Right lobe of liver (tissue), 6 donors: Measurements from ENCODE around the gene MAJIN. TPM values are rescaled to one million over a fixed set of nuclear protein-coding genes. Genes with fewer than 3 reads are reported as not detected.

Experiments used
- ATAC-seq, 4 donors: fragments of 200-7000 bp; cut with Tn5 transposase; one replicate each; pipeline ENCODE4 v1.9.1; 2020; ENCODE audit warnings: mild to moderate bottlenecking in 4 of 4, moderate library complexity in 4 of 4
- DNase-seq, 3 donors: peaks; one replicate each; pipeline ENCODE4 v3.0.0-alpha.2; 2020
- H3K27ac ChIP-seq, 3 donors: fragments of 200-600 bp; one replicate each; pipeline ENCODE4 v1.8.0; 2022
- H3K27me3 ChIP-seq, 2 donors: fragments of 200-600 bp; one replicate each; pipeline ENCODE4 v1.8.0; 2022
- H3K36me3 ChIP-seq, 4 donors: fragments of 200-600 bp; sonication (generic) in 1 of 4; one replicate each; pipeline versions ENCODE4 v1.5.1 to v1.8.0; 2017 to 2022; ENCODE audit warnings: control low read depth in 1 of 4
- H3K4me1 ChIP-seq, 4 donors: fragments of 200-600 bp; sonication (generic) in 1 of 4; one replicate each; pipeline versions ENCODE4 v1.5.1 to v1.8.0; 2017 to 2022; ENCODE audit warnings: control low read depth in 1 of 4
- H3K4me3 ChIP-seq, 3 donors: fragments of 200-600 bp; one replicate each; pipeline ENCODE4 v1.8.0; 2022
- H3K9me3 ChIP-seq, 4 donors: fragments of 200-600 bp; sonication (generic) in 1 of 4; one replicate each; pipeline versions ENCODE4 v1.5.1 to v1.8.0; 2017 to 2022; ENCODE audit warnings: control low read depth in 1 of 4
- POLR2A ChIP-seq: fragments of 450-650 bp; IDR thresholded peaks from one replicate; pipeline ENCODE4 v1.6.1; 2017; ENCODE audit warnings: antibody characterized with exemption, mild to moderate bottlenecking
- WGBS: methylation state at CpG from one replicate; pipeline ENCODE4 v1.1.6; 2018; ENCODE audit warnings: low coverage, low lambda C conversion rate; ENCODE audit not compliant: insufficient coverage; ENCODE audit errors: missing lambda C conversion rate; 5-methylcytosine and 5-hydroxymethylcytosine counted together
- intact Hi-C, 2 donors: fragments of 100-400 bp; cut with DNase I; formaldehyde crosslinking; loops; one replicate each; pipeline versions ENCODE4 v1.11.2 to v1.14.1; 2022
- total RNA-seq, 6 experiments: library from RNA; depleted of rRNA in 2 of 6; stranded (reverse); fragments of >200 nt in 2 of 6; fragmentation: NEBNext Ultra II Directional in 3 of 6; extraction: Animal tissue kit (Norgen Biotek cat#: 25700) in 3 of 6; gene quantifications; one replicate each; pipeline versions ENCODE4 v1.1.0 to v1.2.4, GENCODE V29; 2016 to 2023
- TF ChIP-seq, protein P1 (sequence below), 4 donors: fragments of 200-600 bp in 3 of 4; fragments of 450-650 bp in 1 of 4; IDR thresholded peaks; one replicate each; pipeline versions ENCODE4 v1.5.1 to v1.8.0; 2016 to 2022; ENCODE audit warnings: antibody characterized with exemption in 4 of 4, mild to moderate bottlenecking in 2 of 4
- donor health status: DM: no; HTN: yes; CAD: no.
- donor health status: DM: no; HTN: no; CAD: no.
- donor health status: DM: no; HTN: no; CAD: no.
- donor health status: DM: no; HTN: yes; CAD: no.
- donor health status: DM: no; HTN: yes; CAD: no.

MAJIN gene
- total RNA-seq, 6 experiments from 2014 or later = 0.33 to 0.86 TPM; not detected in 4

DNA sequence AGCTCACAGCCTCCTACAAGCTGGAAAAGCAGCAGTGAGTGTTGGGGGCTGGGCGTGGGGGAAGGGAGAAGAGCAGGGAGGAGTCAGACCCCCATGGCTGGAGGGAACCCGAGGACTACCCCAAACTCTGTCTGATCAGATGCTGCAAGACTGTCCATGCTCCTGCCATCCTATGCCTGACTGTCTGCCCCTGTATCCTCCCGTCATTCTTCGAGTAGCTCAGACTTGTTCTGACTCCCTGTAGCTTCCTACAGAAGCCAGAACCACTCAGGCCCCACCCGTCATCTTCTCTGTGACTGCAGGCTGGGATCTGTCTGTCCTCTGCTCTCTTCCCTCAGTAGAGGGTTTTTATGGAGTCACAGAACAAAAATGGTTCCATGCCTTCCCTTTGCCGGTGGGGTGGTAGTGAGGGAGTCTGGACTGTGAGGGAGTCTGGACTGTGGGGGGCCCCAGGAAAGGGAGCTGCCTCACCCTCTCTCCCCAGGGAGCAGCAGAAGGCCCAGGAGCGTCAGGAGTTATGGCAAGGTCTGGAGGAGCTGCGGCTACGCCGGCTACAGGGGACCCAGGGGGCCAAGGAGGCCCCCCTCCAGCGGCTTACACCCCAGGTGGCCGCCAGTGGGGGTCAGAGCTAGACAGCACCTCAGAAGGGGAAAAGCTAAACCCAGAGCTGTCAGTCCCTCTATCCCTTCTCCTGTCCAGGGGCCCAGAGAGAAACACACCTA lies 38.5 kb downstream of the MAJIN start:
- WGBS = 83% methylated on average over 4 of the region's 12 CpGs
- H3K4me1 ChIP-seq = no peaks in the 10 kb centered on the region
- H3K27ac ChIP-seq = no peak overlapping the region
- H3K36me3 ChIP-seq = peaks cover 0 to 38% (median 11%) of the 10 kb centered on the region in 4 donors
- no peaks in the 10 kb centered on the region for H3K27me3 ChIP-seq
- no peak for TF ChIP-seq POLR2A
- TF ChIP-seq, protein P1, sequence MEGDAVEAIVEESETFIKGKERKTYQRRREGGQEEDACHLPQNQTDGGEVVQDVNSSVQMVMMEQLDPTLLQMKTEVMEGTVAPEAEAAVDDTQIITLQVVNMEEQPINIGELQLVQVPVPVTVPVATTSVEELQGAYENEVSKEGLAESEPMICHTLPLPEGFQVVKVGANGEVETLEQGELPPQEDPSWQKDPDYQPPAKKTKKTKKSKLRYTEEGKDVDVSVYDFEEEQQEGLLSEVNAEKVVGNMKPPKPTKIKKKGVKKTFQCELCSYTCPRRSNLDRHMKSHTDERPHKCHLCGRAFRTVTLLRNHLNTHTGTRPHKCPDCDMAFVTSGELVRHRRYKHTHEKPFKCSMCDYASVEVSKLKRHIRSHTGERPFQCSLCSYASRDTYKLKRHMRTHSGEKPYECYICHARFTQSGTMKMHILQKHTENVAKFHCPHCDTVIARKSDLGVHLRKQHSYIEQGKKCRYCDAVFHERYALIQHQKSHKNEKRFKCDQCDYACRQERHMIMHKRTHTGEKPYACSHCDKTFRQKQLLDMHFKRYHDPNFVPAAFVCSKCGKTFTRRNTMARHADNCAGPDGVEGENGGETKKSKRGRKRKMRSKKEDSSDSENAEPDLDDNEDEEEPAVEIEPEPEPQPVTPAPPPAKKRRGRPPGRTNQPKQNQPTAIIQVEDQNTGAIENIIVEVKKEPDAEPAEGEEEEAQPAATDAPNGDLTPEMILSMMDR (IDR thresholded peaks at IDR 0.05) = no peak
- intact Hi-C loops = no loop called here
- ATAC-seq (peak in 1 of 4 donors; percentile 8), DNase-seq (no peak)
- no peak overlapping the region for H3K4me3 ChIP-seq
- H3K9me3 ChIP-seq = no peaks in the 10 kb centered on the region

DNA sequence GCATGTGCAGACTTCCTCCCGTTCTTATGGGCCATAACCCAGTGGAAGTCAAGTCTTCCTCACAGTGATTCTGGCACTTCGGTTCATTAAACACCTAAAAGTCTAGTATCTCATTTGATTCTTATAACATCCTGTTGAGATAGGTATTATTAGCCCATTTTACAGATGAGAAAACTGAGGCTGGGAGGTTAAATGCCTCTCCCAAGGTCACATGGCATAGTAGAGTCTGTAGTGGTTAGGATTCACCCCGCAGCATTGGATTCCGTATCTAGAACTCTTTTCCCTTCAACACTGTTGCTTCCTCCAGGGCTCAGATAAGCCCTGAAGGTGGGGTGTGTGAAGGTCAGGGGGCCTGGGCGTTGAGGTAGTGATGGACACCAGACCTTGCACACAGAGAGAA lies 39.6 kb downstream of the MAJIN start:
- no peak for TF ChIP-seq POLR2A
- TF ChIP-seq, protein P1 (IDR thresholded peaks at IDR 0.05) = no peak
- H3K36me3 ChIP-seq = peaks cover 0 to 38% (median 11%) of the 10 kb centered on the region in 4 donors

DNA sequence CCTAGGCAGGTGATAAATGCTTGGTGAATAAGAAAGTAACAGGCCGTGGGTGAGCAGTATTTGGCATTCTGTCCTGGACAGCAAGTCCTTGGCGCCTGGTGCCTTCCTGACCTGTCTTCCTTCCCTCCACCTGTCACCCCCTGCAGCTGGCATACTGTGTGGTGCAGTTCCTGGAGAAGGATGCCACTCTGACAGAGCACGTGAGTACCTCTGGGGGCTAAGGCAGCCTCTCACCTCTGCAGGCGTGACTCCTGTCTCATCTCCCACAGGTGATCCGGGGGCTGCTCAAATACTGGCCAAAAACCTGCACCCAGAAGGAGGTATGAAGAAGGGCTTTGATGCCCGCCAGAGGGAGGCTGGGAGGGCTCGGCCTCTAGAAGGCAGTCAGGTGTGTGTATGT lies 40.6 kb downstream of the MAJIN start:
- no peaks in the 10 kb centered on the region for H3K9me3 ChIP-seq
- no peak for DNase-seq

More for the DNA sequence above, 39.6 kb downstream of the MAJIN start:
- 96% methylated on average over 4 of the region's 5 CpGs for WGBS
- Histone ChIP-seq H3K9me3 (no peaks in the 10 kb centered on the region), H3K27ac (no peak overlapping the region), H3K4me1 (no peaks in the 10 kb centered on the region), H3K27me3 (no peaks in the 10 kb centered on the region), H3K4me3 (no peak overlapping the region)
- intact Hi-C loops = no loop called here
- ATAC-seq (no peak), DNase-seq (no peak)

DNA sequence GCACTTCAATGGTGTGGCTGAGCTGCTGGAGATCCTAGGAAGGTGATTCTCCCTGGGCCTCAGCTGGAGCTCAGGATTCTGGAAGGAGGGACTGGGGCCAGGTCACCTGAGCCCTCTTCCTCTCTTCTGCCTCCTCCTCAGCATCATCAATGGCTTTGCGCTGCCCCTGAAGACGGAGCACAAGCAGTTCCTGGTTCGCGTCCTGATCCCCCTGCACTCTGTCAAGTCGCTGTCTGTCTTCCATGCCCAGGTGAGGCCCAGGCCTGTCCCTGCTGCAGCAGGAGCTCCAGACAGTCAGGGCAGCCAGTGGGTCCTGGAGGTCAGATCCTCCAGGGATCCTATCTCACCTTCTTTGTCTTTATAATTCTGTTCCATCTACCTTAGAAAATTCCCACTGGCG lies 41.6 kb downstream of the MAJIN start:
- Histone ChIP-seq H3K4me3 (no peak overlapping the region), H3K27ac (no peak overlapping the region), H3K9me3 (no peaks in the 10 kb centered on the region), H3K36me3 (peaks cover 0 to 38% (median 11%) of the 10 kb centered on the region in 4 donors), H3K4me1 (peaks cover 0 to 3% (median 0%) of the 10 kb centered on the region in 4 donors), H3K27me3 (no peaks in the 10 kb centered on the region)
- DNase-seq = no peak
- intact Hi-C loops = no loop called here
- WGBS = 100% methylated on average over 1 of the region's 6 CpGs
- TF ChIP-seq, protein P1 (IDR thresholded peaks at IDR 0.05) = no peak
- TF ChIP-seq POLR2A = no peak
- ATAC-seq = no peak

More for the DNA sequence above, 40.6 kb downstream of the MAJIN start:
- H3K4me3 ChIP-seq = no peak overlapping the region
- no peak for ATAC-seq
- H3K27me3 ChIP-seq = no peaks in the 10 kb centered on the region
- H3K4me1 ChIP-seq = no peaks in the 10 kb centered on the region
- TF ChIP-seq, protein P1 (IDR thresholded peaks at IDR 0.05) = no peak
- no peak for TF ChIP-seq POLR2A
- intact Hi-C loops = no loop called here
- no peak overlapping the region for H3K27ac ChIP-seq
- 100% methylated on average over 1 of the region's 7 CpGs for WGBS
- peaks cover 0 to 38% (median 11%) of the 10 kb centered on the region in 4 donors for H3K36me3 ChIP-seq
